ENCODE results near the gene SLC6A2.

SLC6A2 gene

GRCh38 chr16:55643161-55643970, 12.4 kb upstream of the SLC6A2 start:
- no peak for TF ChIP-seq CTCF (IDR thresholded peaks at IDR 0.05; ENCODE audit: control extremely low read depth, extremely low read depth, low read depth, missing control alignments)
- no peak for DNase-seq (ENCODE audit: extremely low spot score)
- CTCF ChIA-PET, result interaction anchor here (1.4 kb wide), 1 partner anchor 23 kb away, joined by 3 read pairs; no protein-coding TSS in a partner anchor

GRCh38 chr16:55645986-55646385, 9.8 kb upstream of the SLC6A2 start:
- ChIA-PET POLR2A (no interaction called here), CTCF (interaction anchor here (0.7 to 1.6 kb wide), 3 partner anchors 12 to 181 kb away, joined by 3 to 7 read pairs (median 3); no protein-coding TSS in a partner anchor)
- no peak for TF ChIP-seq CTCF (IDR thresholded peaks at IDR 0.05; ENCODE audit: control extremely low read depth, extremely low read depth, low read depth, missing control alignments)
- DNase-seq (ENCODE audit: extremely low spot score), result no peak

More at GRCh38 chr16:55643161-55643970, 12.4 kb upstream of the SLC6A2 start:
- POLR2A ChIA-PET, result no interaction called here

- no peak for DNase-seq (ENCODE audit: extremely low spot score)
- TF ChIP-seq CTCF (IDR thresholded peaks at IDR 0.05; ENCODE audit: control extremely low read depth, extremely low read depth, low read depth, missing control alignments), result no peak
- ChIA-PET POLR2A (no interaction called here), CTCF (interaction anchor here (1.3 to 1.6 kb wide), 2 partner anchors 182 to 183 kb away, joined by 4 to 7 read pairs; no protein-coding TSS in a partner anchor)
These were observed 8.4 kb upstream of the SLC6A2 start for GRCh38 chr16:55647343-55647742.

GRCh38 chr16:55647798-55648197, 8.0 kb upstream of the SLC6A2 start:
- ChIA-PET CTCF (interaction anchor here (1.3 kb wide), 1 partner anchor 184 kb away, joined by 4 read pairs; no protein-coding TSS in a partner anchor), POLR2A (no interaction called here)
- TF ChIP-seq CTCF (IDR thresholded peaks at IDR 0.05; ENCODE audit: control extremely low read depth, extremely low read depth, low read depth, missing control alignments), result no peak
- DNase-seq (ENCODE audit: extremely low spot score), result no peak

- CTCF ChIA-PET, result no interaction called here
- no peak for DNase-seq (ENCODE audit: extremely low spot score)
- POLR2A ChIA-PET, result no interaction called here
- no peak for TF ChIP-seq CTCF (IDR thresholded peaks at IDR 0.05; ENCODE audit: control extremely low read depth, extremely low read depth, low read depth, missing control alignments)
These were observed 3.7 kb upstream of the SLC6A2 start for GRCh38 chr16:55651841-55652824.

- TF ChIP-seq CTCF (IDR thresholded peaks at IDR 0.05; ENCODE audit: control extremely low read depth, extremely low read depth, low read depth, missing control alignments), result no peak
These were observed 2.7 kb upstream of the SLC6A2 start for GRCh38 chr16:55653106-55653505.

More at GRCh38 chr16:55653106-55653505, 2.7 kb upstream of the SLC6A2 start:
- no peak for DNase-seq (ENCODE audit: extremely low spot score)
- ChIA-PET CTCF (no interaction called here), POLR2A (no interaction called here)

Data from GM10248 (cell line).